ENCODE measurements around the gene ARHGAP8.

GRCh38 chr22:44814266-44815098, 62.1 kb downstream of the ARHGAP8 start:
- TF ChIP-seq CTCF (conservative IDR thresholded peaks at IDR 0.05 in 1 of 2, IDR thresholded peaks at IDR 0.05 in 1 of 2; ENCODE audit: low read depth in 1 of 2, low read length in 2 of 2), result no peak
- no peak for TF ChIP-seq EZH2 (IDR thresholded peaks at IDR 0.05; ENCODE audit: low read length, missing control alignments)
